Stomach (tissue), 9 donors: ENCODE results near the gene SIGLEC1. TPM values are rescaled to one million over a fixed set of nuclear protein-coding genes. Genes with fewer than 3 reads are reported as not detected.
A peak's percentile ranks its signal among the peaks of the same experiment; 100 is the strongest.

Experiments used
- DNase-seq, 2 donors: peaks; one replicate each; pipeline versions ENCODE4 v3.0.0 to v3.0.0-alpha.2; 2013 to 2019
- H3K27ac ChIP-seq, 5 donors: fragments of 200-600 bp in 4 of 5; sonication (generic) in 4 of 5; one replicate each; pipeline ENCODE4 v1.5.1; 2013 to 2019; ENCODE audit warnings: mild to moderate bottlenecking in 1 of 5, moderate library complexity in 1 of 5
- H3K27me3 ChIP-seq, 3 donors: fragments of 200-600 bp; sonication (generic); one replicate each; pipeline ENCODE4 v1.5.1; 2017 to 2019; ENCODE audit warnings: mixed run types in 1 of 3
- H3K36me3 ChIP-seq, 4 donors: fragments of 200-600 bp; sonication (generic); 1 replicate in 3 of 4; 2 replicates in 1 of 4; pipeline ENCODE4 v1.5.1; 2016 to 2019
- H3K4me1 ChIP-seq, 4 donors: fragments of 200-600 bp; sonication (generic); one replicate each; pipeline ENCODE4 v1.5.1; 2016 to 2019
- H3K4me3 ChIP-seq, 4 donors: fragments of 200-600 bp; sonication (generic) in 3 of 4; one replicate each; pipeline ENCODE4 v1.5.1; 2016 to 2019; ENCODE audit warnings: mild to moderate bottlenecking in 1 of 4
- H3K9me3 ChIP-seq, 4 donors: fragments of 200-600 bp; sonication (generic); one replicate each; pipeline ENCODE4 v1.5.1; 2016 to 2019
- EP300 ChIP-seq: sonication (generic); formaldehyde crosslinking; IDR thresholded peaks from one replicate; pipeline ENCODE4 v1.6.1; 2017; ENCODE audit warnings: antibody characterized with exemption
- POLR2A ChIP-seq, 4 donors: fragments of 450-650 bp; IDR thresholded peaks; one replicate each; pipeline ENCODE4 v1.6.1; 2016; ENCODE audit warnings: antibody characterized with exemption in 4 of 4, control low read depth in 2 of 4, mild to moderate bottlenecking in 1 of 4, moderate library complexity in 1 of 4
- POLR2AphosphoS5 ChIP-seq, 3 donors: sonication (generic); formaldehyde crosslinking; IDR thresholded peaks; one replicate each; pipeline ENCODE4 v1.6.1; 2016; ENCODE audit warnings: antibody characterized with exemption in 3 of 3
- WGBS, 5 donors: extraction: QIAGEN DNeasy Blood & Tissue Kit in 3 of 5; methylation state at CpG; one replicate each; pipeline versions ENCODE4 v1.1.5 to v1.1.7; 2013 to 2018; 5-methylcytosine and 5-hydroxymethylcytosine counted together
- intact Hi-C: fragments of 100-400 bp; cut with DNase I; formaldehyde crosslinking; loops from one replicate; pipeline ENCODE4 v1.15.1; 2023; ENCODE audit warnings: low total_unique reads
- polyA plus RNA-seq, 3 donors: library from polyadenylated mRNA; stranded (reverse); fragments of 200-250 nt; gene quantifications; one replicate each; pipeline ENCODE4 v1.2.3, GENCODE V29; 2013
- total RNA-seq, 5 donors: library from RNA; depleted of rRNA; stranded (reverse); fragments of >200 nt; gene quantifications; one replicate each; pipeline versions ENCODE4 v1.1.0 to v1.2.3, GENCODE V29; 2014 to 2016
- TF ChIP-seq, protein P1 (sequence below), 7 experiments: fragments of 450-650 bp in 4 of 7; fragments of 200-600 bp in 3 of 7; sonication (generic) in 3 of 7; IDR thresholded peaks; one replicate each; pipeline ENCODE4 v1.5.1; 2016 to 2019; ENCODE audit warnings: antibody characterized with exemption in 7 of 7, control low read depth in 2 of 7, mild to moderate bottlenecking in 1 of 7
- donor health status: healthy with polysubstance abuse.
- donor health status: Bipolar disorder and iron deficiency.
- donor health status: healthy.

Gene SIGLEC1
- total and polyA plus RNA-seq, 8 donors: 1.4 to 22.2 (median 1.8) TPM

DNA sequence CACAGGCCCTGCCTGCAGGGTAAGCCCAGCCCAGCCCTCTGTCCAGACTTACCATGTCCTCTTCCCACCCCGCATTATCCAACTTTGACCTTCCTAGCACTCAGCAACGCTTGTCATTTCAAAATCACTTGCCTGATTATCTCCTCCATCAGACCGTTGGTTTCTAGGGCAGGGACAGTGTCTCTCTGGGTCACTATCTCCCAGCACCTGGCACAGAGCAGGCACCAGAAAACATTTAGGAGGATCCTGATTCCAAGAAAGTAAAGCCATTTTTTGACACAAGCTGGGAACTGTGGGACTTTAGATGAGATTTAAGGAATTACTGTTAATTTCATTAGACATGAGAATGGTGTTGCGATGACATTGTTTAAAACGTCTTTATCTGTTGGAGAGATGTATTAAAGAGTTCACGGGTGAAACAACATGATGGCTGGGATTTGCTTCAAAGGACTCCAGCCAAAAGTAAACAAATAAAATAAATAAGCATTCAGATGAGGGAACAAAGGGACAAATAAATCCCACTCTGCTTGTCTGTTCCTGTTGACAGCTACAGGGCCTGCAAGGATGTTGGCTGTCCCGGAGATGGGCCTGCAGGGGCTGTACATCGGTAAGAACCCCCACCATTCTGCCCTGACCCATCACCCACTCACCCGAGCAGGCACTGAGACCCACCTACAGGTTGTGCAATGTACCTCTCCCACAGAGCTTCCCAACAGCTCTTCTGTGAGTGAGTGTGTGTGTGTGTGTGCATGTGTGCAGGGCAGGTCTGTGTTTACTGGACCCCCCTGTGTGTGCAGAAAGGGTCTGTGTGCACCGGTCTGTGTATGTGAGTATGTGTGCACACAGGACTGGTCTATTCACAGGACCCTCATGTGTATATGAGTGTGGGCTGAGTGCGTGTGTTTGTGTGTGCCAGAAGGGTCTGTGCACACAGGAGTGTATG, 26.0 kb upstream of the SIGLEC1 start:
- Histone ChIP-seq H3K4me1 (peaks cover 0 to 11% (median 5%) of the 10 kb centered on the region in 4 donors), H3K36me3 (no peaks in the 10 kb centered on the region), H3K27me3 (peaks cover 0 to 18% (median 2%) of the 10 kb centered on the region in 3 donors), H3K27ac (peak overlapping the region in 1 of 5 donors; percentile 4), H3K4me3 (no peak overlapping the region), H3K9me3 (no peaks in the 10 kb centered on the region)
- intact Hi-C loops: no loop called here
- TF ChIP-seq POLR2A (IDR thresholded peaks at IDR 0.05) (no peak), POLR2AphosphoS5 (IDR thresholded peaks at IDR 0.05) (no peak), EP300 (no peak)
- TF ChIP-seq, protein P1, sequence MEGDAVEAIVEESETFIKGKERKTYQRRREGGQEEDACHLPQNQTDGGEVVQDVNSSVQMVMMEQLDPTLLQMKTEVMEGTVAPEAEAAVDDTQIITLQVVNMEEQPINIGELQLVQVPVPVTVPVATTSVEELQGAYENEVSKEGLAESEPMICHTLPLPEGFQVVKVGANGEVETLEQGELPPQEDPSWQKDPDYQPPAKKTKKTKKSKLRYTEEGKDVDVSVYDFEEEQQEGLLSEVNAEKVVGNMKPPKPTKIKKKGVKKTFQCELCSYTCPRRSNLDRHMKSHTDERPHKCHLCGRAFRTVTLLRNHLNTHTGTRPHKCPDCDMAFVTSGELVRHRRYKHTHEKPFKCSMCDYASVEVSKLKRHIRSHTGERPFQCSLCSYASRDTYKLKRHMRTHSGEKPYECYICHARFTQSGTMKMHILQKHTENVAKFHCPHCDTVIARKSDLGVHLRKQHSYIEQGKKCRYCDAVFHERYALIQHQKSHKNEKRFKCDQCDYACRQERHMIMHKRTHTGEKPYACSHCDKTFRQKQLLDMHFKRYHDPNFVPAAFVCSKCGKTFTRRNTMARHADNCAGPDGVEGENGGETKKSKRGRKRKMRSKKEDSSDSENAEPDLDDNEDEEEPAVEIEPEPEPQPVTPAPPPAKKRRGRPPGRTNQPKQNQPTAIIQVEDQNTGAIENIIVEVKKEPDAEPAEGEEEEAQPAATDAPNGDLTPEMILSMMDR (IDR thresholded peaks at IDR 0.05): no peak
- WGBS, 5 donors: 50 to 56% (median 55%) methylated on average over 10 to 11 of the region's 11 CpGs
- DNase-seq: peak in 1 of 2 donors; percentile 3

DNA sequence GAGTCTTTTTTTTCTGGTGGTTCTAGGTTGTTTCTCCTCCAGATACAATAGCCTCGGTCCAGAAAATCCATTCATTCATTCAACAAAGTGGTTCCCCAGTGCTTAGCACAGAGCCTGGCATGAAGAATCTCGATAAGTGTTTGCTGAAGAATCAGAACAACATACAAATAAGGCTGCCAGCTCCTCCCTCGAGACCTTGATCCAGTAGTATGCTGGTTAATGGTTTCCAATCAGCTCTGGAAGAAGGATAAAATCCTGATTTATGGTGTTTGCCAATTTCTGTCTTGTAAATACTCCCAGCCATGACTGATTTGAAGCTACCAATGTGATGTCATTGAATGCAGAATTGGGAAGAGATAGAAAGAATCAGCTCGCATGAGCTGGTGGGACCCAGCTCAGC, 23.4 kb upstream of the SIGLEC1 start:
- H3K36me3 ChIP-seq: no peaks in the 10 kb centered on the region
- H3K9me3 ChIP-seq: no peaks in the 10 kb centered on the region
- intact Hi-C loops: no loop called here
- H3K27ac ChIP-seq: no peak overlapping the region
- no peak for TF ChIP-seq POLR2A (IDR thresholded peaks at IDR 0.05)
- TF ChIP-seq, protein P1 (IDR thresholded peaks at IDR 0.05): no peak
- TF ChIP-seq POLR2AphosphoS5 (IDR thresholded peaks at IDR 0.05): no peak
- no peak for TF ChIP-seq EP300
- DNase-seq: peak in 1 of 2 donors; percentile 1
- peaks cover 0 to 18% (median 9%) of the 10 kb centered on the region in 4 donors for H3K4me1 ChIP-seq
- WGBS, 5 donors: 52 to 69% (median 61%) methylated on average over 4 of the region's 4 CpGs
- H3K27me3 ChIP-seq: peaks cover 0 to 34% (median 21%) of the 10 kb centered on the region in 3 donors
- no peak overlapping the region for H3K4me3 ChIP-seq

DNA sequence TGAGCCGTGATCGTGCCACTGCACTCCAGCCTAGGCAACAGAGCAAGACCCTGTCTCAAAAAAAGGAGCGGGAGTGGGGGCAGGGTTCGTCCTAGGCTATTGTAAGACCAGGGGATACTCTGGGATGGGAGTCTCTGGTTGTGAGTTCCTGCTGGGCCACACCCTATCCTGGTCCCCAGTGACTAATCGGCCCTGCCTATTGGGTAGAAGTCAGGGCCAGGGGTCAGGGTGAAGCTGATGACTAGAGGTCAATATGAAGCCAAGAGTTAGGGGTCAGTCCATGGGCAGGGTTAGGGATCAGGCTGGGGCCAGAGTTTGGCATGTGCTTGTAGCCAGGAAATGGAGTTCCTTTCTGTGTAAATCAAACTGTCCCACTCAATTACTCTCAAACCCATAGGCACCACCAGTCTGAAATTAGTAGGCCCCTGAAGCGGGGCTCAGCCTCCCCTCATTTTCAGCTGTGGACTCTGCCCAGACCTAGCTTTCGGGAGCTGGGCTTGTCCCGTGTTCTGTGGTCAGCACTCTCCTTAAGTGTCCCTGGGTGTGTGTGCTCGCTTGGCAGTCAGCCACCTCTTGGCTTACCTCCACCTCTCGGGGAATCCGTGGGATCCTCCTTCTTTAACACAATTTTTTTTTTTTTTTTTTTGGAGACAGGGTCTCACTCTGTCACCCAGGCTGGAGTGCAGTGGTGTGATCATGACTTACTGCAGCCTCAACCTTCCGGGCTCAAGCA, 21.9 kb upstream of the SIGLEC1 start:
- peak in 1 of 2 donors; percentile 50 for DNase-seq
- H3K4me1 ChIP-seq: peaks cover 0 to 18% (median 9%) of the 10 kb centered on the region in 4 donors
- peak overlapping the region in 3 of 5 donors; percentile 20 to 61 (median 57) for H3K27ac ChIP-seq
- intact Hi-C loops: no loop called here
- H3K27me3 ChIP-seq: peaks cover 0 to 42% (median 21%) of the 10 kb centered on the region in 3 donors
- 46 to 53% (median 47%) methylated on average over 12 of the region's 12 CpGs for WGBS, 5 donors
- TF ChIP-seq POLR2AphosphoS5 (IDR thresholded peaks at IDR 0.05) (no peak), EP300 (no peak), POLR2A (IDR thresholded peaks at IDR 0.05) (no peak)
- TF ChIP-seq, protein P1 (IDR thresholded peaks at IDR 0.05): no peak
- no peaks in the 10 kb centered on the region for H3K9me3 ChIP-seq
- no peaks in the 10 kb centered on the region for H3K36me3 ChIP-seq
- H3K4me3 ChIP-seq: peak overlapping the region in 2 of 4 donors; percentile 36 to 39
